ENCODE data around the gene HEMK1. TPM values are rescaled to one million over a fixed set of nuclear protein-coding genes. Genes with fewer than 3 reads are reported as not detected.
A peak's percentile ranks its signal among the peaks of the same experiment; 100 is the strongest.

HEMK1 gene
- total and polyA plus RNA-seq, 4 donors: 3.7 to 9.5 (median 8.9) TPM

- TF ChIP-seq EGR1 (IDR thresholded peaks at IDR 0.05; ENCODE audit: low read depth in 2 of 2) (no peak), RAD21 (IDR thresholded peaks at IDR 0.05) (no peak), SP1 (IDR thresholded peaks at IDR 0.05) (no peak), GABPA (IDR thresholded peaks at IDR 0.05 in 1 of 2, conservative IDR thresholded peaks at IDR 0.05 in 1 of 2) (no peak)
Observed at GRCh38 chr3:50570508-50571279, 1.4 kb downstream of the HEMK1 start (continued).

GRCh38 chr3:50571486-50571885, 2.2 kb downstream of the HEMK1 start:
- Histone ChIP-seq H3K4me1 (ENCODE audit: control insufficient read depth in 4 of 4, insufficient read depth in 4 of 4, low read length in 3 of 4) (peaks cover 12 to 64% (median 52%) of the 10 kb centered on the region in 4 donors), H3K36me3 (ENCODE audit: control insufficient read depth in 4 of 4, insufficient read depth in 3 of 4, low read depth in 1 of 4, low read length in 3 of 4) (no peaks in the 10 kb centered on the region), H3K27me3 (ENCODE audit: control insufficient read depth in 4 of 4, insufficient read depth in 4 of 4, low read length in 3 of 4) (no peaks in the 10 kb centered on the region), H3K9me3 (ENCODE audit: control insufficient read depth in 4 of 4, low read length in 3 of 4) (no peaks in the 10 kb centered on the region), H3K27ac (ENCODE audit: low read depth in 1 of 2, low read length in 2 of 2) (no peak overlapping the region), H3K9ac (ENCODE audit: low read depth in 1 of 2, low read length in 2 of 2) (peak overlapping the region in 1 of 2 donors; percentile 10), H3K4me3 (ENCODE audit: low read depth in 1 of 3, low read length in 3 of 3) (no peak overlapping the region)
- DNase-seq (ENCODE audit: low spot score): no peak
- 36% methylated on average over 4 of the region's 4 CpGs for WGBS
- no peak for TF ChIP-seq ATF3 (IDR thresholded peaks at IDR 0.05)
- no peak for TF ChIP-seq GABPA (IDR thresholded peaks at IDR 0.05 in 1 of 2, conservative IDR thresholded peaks at IDR 0.05 in 1 of 2)
- no peak for TF ChIP-seq JUND (IDR thresholded peaks at IDR 0.05)
- TF ChIP-seq NR2F2 (IDR thresholded peaks at IDR 0.05): no peak

- Histone ChIP-seq H3K9me3 (ENCODE audit: control insufficient read depth in 4 of 4, low read length in 3 of 4) (no peaks in the 10 kb centered on the region), H3K27me3 (ENCODE audit: control insufficient read depth in 4 of 4, insufficient read depth in 4 of 4, low read length in 3 of 4) (no peaks in the 10 kb centered on the region), H3K4me3 (ENCODE audit: low read depth in 1 of 3, low read length in 3 of 3) (no peak overlapping the region), H3K27ac (ENCODE audit: low read depth in 1 of 2, low read length in 2 of 2) (peak overlapping the region in 1 of 2 donors; percentile 38), H3K36me3 (ENCODE audit: control insufficient read depth in 4 of 4, insufficient read depth in 3 of 4, low read depth in 1 of 4, low read length in 3 of 4) (peaks cover 0 to 3% (median 1%) of the 10 kb centered on the region in 4 donors), H3K9ac (ENCODE audit: low read depth in 1 of 2, low read length in 2 of 2) (no peak overlapping the region), H3K4me1 (ENCODE audit: control insufficient read depth in 4 of 4, insufficient read depth in 4 of 4, low read length in 3 of 4) (peaks cover 12 to 61% (median 50%) of the 10 kb centered on the region in 4 donors)
- 3% methylated on average over 1 of the region's 1 CpG for WGBS
- TF ChIP-seq ZBTB33 (IDR thresholded peaks at IDR 0.05) (no peak), FOXA2 (IDR thresholded peaks at IDR 0.05) (peak; percentile 7), HNF4G (IDR thresholded peaks at IDR 0.05) (no peak), HNF4A (conservative IDR thresholded peaks at IDR 0.05) (peak in 1 of 2 donors; percentile 11), CTCF (IDR thresholded peaks at IDR 0.05; ENCODE audit: low read depth, low read length, missing input control) (peak; percentile 97), MAX (IDR thresholded peaks at IDR 0.05) (no peak), TAF1 (conservative IDR thresholded peaks at IDR 0.05) (no peak), NR2F2 (IDR thresholded peaks at IDR 0.05) (no peak), RXRA (IDR thresholded peaks at IDR 0.05) (no peak), REST (IDR thresholded peaks at IDR 0.05) (peak; percentile 9), RAD21 (IDR thresholded peaks at IDR 0.05) (peak; percentile 100), FOXA1 (IDR thresholded peaks at IDR 0.05) (no peak), ATF3 (IDR thresholded peaks at IDR 0.05) (no peak), SP1 (IDR thresholded peaks at IDR 0.05) (no peak), EGR1 (IDR thresholded peaks at IDR 0.05; ENCODE audit: low read depth in 2 of 2) (no peak), GABPA (IDR thresholded peaks at IDR 0.05 in 1 of 2, conservative IDR thresholded peaks at IDR 0.05 in 1 of 2) (peak in 1 of 2 donors; percentile 20), JUND (IDR thresholded peaks at IDR 0.05) (no peak), YY1 (IDR thresholded peaks at IDR 0.05) (no peak)
- peak; percentile 81 for DNase-seq (ENCODE audit: low spot score)
Observed at GRCh38 chr3:50572158-50572557, 2.8 kb downstream of the HEMK1 start.

Data from liver (tissue), 9 donors.